GM23338 (cell line): ENCODE data around the gene SGSM1. TPM values are rescaled to one million over a fixed set of nuclear protein-coding genes. Genes with fewer than 3 reads are reported as not detected.

Experiments
- ATAC-seq: fragments of 200-7000 bp; cut with Tn5 transposase; 3 replicates; pipeline ENCODE4 v1.9.1; 2020
- DNase-seq: peaks from one replicate; pipeline ENCODE4 v3.0.0-alpha.2; 2015; ENCODE audit warnings: low spot score
- H2AFZ ChIP-seq: fragments of 200-600 bp; sonication (generic); 2 replicates; pipeline ENCODE4 v1.8.0; 2016; ENCODE audit warnings: antibody characterized with exemption, mild to moderate bottlenecking, moderate library complexity
- H3F3A ChIP-seq: fragments of 200-600 bp; sonication (generic); replicated peaks from 2 replicates; pipeline ENCODE4 v1.8.0; 2017; ENCODE audit warnings: antibody characterized with exemption, mixed run types, low read depth
- H3K27ac ChIP-seq: fragments of 200-600 bp; sonication (generic); 2 replicates; pipeline ENCODE4 v1.6.1; 2016; ENCODE audit warnings: low read depth
- H3K27me3 ChIP-seq: fragments of 200-600 bp; sonication (generic); 2 replicates; pipeline ENCODE4 v1.8.0; 2016; ENCODE audit warnings: mild to moderate bottlenecking, mixed run types, moderate library complexity; ENCODE audit not compliant: insufficient read depth
- H3K36me3 ChIP-seq: fragments of 200-600 bp; sonication (generic); 2 replicates; pipeline ENCODE4 v1.8.0; 2016; ENCODE audit warnings: mild to moderate bottlenecking; ENCODE audit not compliant: insufficient read depth
- H3K4me1 ChIP-seq: fragments of 200-600 bp; sonication (generic); 2 replicates; pipeline ENCODE4 v1.8.0; 2016; ENCODE audit warnings: mild to moderate bottlenecking, moderate library complexity; ENCODE audit not compliant: insufficient read depth
- H3K4me2 ChIP-seq: fragments of 200-600 bp; sonication (generic); 2 replicates; pipeline ENCODE4 v1.7.1; 2017; ENCODE audit warnings: mixed run types
- H3K4me3 ChIP-seq: fragments of 200-600 bp; sonication (generic); 2 replicates; pipeline ENCODE4 v1.6.1; 2016; ENCODE audit warnings: mixed run types
- H3K79me2 ChIP-seq: fragments of 200-600 bp; sonication (generic); replicated peaks from 2 replicates; pipeline ENCODE4 v1.8.0; 2017; ENCODE audit warnings: mild to moderate bottlenecking; ENCODE audit not compliant: insufficient read depth
- H3K9me2 ChIP-seq: fragments of 200-600 bp; sonication (generic); 2 replicates; pipeline ENCODE4 v1.8.0; 2017; ENCODE audit not compliant: insufficient read depth
- H4K20me1 ChIP-seq: fragments of 200-600 bp; sonication (generic); replicated peaks from 2 replicates; pipeline ENCODE4 v1.8.0; 2017; ENCODE audit warnings: mild to moderate bottlenecking; ENCODE audit not compliant: insufficient read depth
- H3K27ac Mint-ChIP-seq: 2 replicates; pipeline ENCODE4 v1.8.0; 2020; ENCODE audit warnings: inconsistent platforms, mild to moderate bottlenecking, moderate library complexity, mixed read lengths
- H3K27me3 Mint-ChIP-seq: 3 replicates; pipeline ENCODE4 v1.8.0; 2022; ENCODE audit warnings: low read depth, mild to moderate bottlenecking, moderate library complexity, mixed read lengths, inconsistent platforms; ENCODE audit not compliant: insufficient read depth, poor library complexity
- H3K36me3 Mint-ChIP-seq: 3 replicates; pipeline ENCODE4 v1.8.0; 2021; ENCODE audit warnings: low read depth, mild to moderate bottlenecking, inconsistent platforms, moderate library complexity, mixed read lengths
- H3K4me1 Mint-ChIP-seq: 3 replicates; pipeline ENCODE4 v1.8.0; 2020; ENCODE audit warnings: mild to moderate bottlenecking, inconsistent platforms, mixed read lengths
- H3K4me3 Mint-ChIP-seq: 3 replicates; pipeline ENCODE4 v1.8.0; 2021; ENCODE audit warnings: moderate library complexity, mild to moderate bottlenecking, inconsistent platforms, mixed read lengths
- H3K9me3 Mint-ChIP-seq: 3 replicates; pipeline ENCODE4 v1.8.0; 2020; ENCODE audit warnings: moderate library complexity, mild to moderate bottlenecking, inconsistent platforms, mixed read lengths
- CREB1 ChIP-seq: fragments of 250-450 bp; sonication (Bioruptor Pico); IDR thresholded peaks from 2 replicates; pipeline ENCODE4 v1.5.0; 2020; ENCODE audit warnings: low read depth, mild to moderate bottlenecking, moderate library complexity
- EZH2 ChIP-seq: fragments of 200-600 bp; sonication (generic); IDR thresholded peaks from one replicate; pipeline ENCODE4 v1.8.0; 2017; ENCODE audit warnings: antibody characterized with exemption, mild to moderate bottlenecking, low read depth; ENCODE audit not compliant: unreplicated experiment
- EZH2phosphoT487 ChIP-seq: fragments of 200-600 bp; sonication (generic); IDR thresholded peaks from one replicate; pipeline ENCODE4 v1.8.1; 2018; ENCODE audit warnings: antibody characterized with exemption; ENCODE audit not compliant: unreplicated experiment
- JUNB ChIP-seq: IDR thresholded peaks from one replicate; pipeline ENCODE4 v1.6.1; 2016; ENCODE audit warnings: antibody characterized with exemption; ENCODE audit not compliant: unreplicated experiment
- NANOG ChIP-seq: IDR thresholded peaks from 2 replicates; pipeline ENCODE4 v1.6.1; 2016; ENCODE audit warnings: antibody characterized with exemption, borderline replicate concordance
- POLR2AphosphoS5 ChIP-seq: IDR thresholded peaks from 2 replicates; pipeline ENCODE4 v1.6.1; 2016; ENCODE audit warnings: antibody characterized with exemption, low read depth
- STAT1 ChIP-seq: IDR thresholded peaks from one replicate; pipeline ENCODE4 v1.6.1; 2016; ENCODE audit warnings: antibody characterized with exemption; ENCODE audit not compliant: unreplicated experiment
- ZNF114 ChIP-seq: fragments of 250-450 bp; sonication (Bioruptor Pico); IDR thresholded peaks from 2 replicates; pipeline ENCODE4 v1.5.0; 2020; ENCODE audit warnings: mild to moderate bottlenecking, moderate library complexity
- ZNF331 ChIP-seq: fragments of 250-450 bp; sonication (Bioruptor Pico); IDR thresholded peaks from 2 replicates; pipeline ENCODE4 v1.5.0; 2020; ENCODE audit warnings: low read depth, mild to moderate bottlenecking, moderate library complexity
- polyA plus RNA-seq: library from polyadenylated mRNA; unstranded; fragments of >200 nt; fragmentation: Nextera tagmentation; extraction: Ambion mirVana; gene quantifications from 2 replicates; pipeline ENCODE4 v1.2.1, GENCODE V29; 2016
- total RNA-seq: library from RNA; depleted of rRNA; stranded (reverse); fragments of >200 nt; shearing (Covaris generic); gene quantifications from 2 replicates; pipeline ENCODE4 v1.2.3, GENCODE V29; 2014
- TF ChIP-seq, protein P1 (sequence below), 2 experiments: fragments of 200-600 bp in 1 of 2; sonication (generic) in 1 of 2; conservative IDR thresholded peaks; 2 replicates each; pipeline versions ENCODE4 v1.5.1 to v1.6.1; 2016 to 2017; ENCODE audit warnings: antibody characterized with exemption in 2 of 2, low read depth in 2 of 2, mild to moderate bottlenecking in 2 of 2, moderate library complexity in 1 of 2
- TF ChIP-seq, protein P2 (sequence below): fragments of 250-450 bp; sonication (Bioruptor Pico); IDR thresholded peaks from 2 replicates; pipeline ENCODE4 v1.5.0; 2020; ENCODE audit warnings: mild to moderate bottlenecking, moderate library complexity
- TF ChIP-seq, protein P3 (sequence below): IDR thresholded peaks from 2 replicates; pipeline ENCODE4 v1.6.1; 2016; ENCODE audit warnings: antibody characterized with exemption
- TF ChIP-seq, protein P4 (sequence below): IDR thresholded peaks from one replicate; pipeline ENCODE4 v1.6.1; 2018; ENCODE audit warnings: antibody characterized with exemption; ENCODE audit not compliant: unreplicated experiment

The SGSM1 gene
- total and polyA plus RNA-seq, 2 experiments from 2014 or later: 4.7 to 5.4 TPM

DNA sequence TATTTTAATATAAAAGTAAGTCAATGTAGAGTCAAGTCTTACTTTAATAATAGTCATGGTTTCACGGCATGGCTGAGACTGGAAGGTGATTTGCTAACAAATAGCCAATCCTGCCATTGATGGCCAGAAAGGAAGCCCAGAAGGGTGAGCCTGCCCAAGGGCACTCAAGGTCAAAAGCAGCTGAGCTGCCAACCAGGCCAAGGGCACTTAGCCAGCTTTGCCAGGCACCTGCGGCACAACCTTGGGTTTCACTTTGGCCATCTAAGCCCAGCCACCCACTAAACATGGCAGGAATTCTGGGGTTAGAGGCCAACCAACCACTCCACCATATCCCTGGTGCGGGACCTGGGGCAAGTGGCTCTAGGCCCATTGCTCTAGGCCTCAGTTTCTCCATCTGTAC lies 136.3 kb downstream of the SGSM1 start:
- Histone ChIP-seq H3F3A (peaks cover 4% of the 10 kb centered on the region; the same call in 1 of the 2 replicates), H3K9me2 (no peaks in the 10 kb centered on the region), H3K27me3 (no peaks in the 10 kb centered on the region), H3K27ac (no peak overlapping the region), H4K20me1 (no peaks in the 10 kb centered on the region), H3K4me1 (peaks cover 7% of the 10 kb centered on the region; the same call in 1 of the 2 replicates), H3K4me2 (no peak overlapping the region), H3K36me3 (no peaks in the 10 kb centered on the region), H3K79me2 (no peaks in the 10 kb centered on the region), H3K4me3 (no peak overlapping the region), H2AFZ (no peak overlapping the region)
- DNase-seq (no peak), ATAC-seq (no peak)
- Mint-ChIP-seq H3K4me3 (no peak overlapping the region), H3K9me3 (no peaks in the 10 kb centered on the region), H3K27me3 (peaks cover 5% of the 10 kb centered on the region), H3K36me3 (no peaks in the 10 kb centered on the region), H3K4me1 (peaks cover 5% of the 10 kb centered on the region; the same call in 2 of the 3 replicates), H3K27ac (no peak overlapping the region)
- TF ChIP-seq, protein P1, sequence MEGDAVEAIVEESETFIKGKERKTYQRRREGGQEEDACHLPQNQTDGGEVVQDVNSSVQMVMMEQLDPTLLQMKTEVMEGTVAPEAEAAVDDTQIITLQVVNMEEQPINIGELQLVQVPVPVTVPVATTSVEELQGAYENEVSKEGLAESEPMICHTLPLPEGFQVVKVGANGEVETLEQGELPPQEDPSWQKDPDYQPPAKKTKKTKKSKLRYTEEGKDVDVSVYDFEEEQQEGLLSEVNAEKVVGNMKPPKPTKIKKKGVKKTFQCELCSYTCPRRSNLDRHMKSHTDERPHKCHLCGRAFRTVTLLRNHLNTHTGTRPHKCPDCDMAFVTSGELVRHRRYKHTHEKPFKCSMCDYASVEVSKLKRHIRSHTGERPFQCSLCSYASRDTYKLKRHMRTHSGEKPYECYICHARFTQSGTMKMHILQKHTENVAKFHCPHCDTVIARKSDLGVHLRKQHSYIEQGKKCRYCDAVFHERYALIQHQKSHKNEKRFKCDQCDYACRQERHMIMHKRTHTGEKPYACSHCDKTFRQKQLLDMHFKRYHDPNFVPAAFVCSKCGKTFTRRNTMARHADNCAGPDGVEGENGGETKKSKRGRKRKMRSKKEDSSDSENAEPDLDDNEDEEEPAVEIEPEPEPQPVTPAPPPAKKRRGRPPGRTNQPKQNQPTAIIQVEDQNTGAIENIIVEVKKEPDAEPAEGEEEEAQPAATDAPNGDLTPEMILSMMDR (conservative IDR thresholded peaks at IDR 0.05; ENCODE audit: low read depth in 2 of 2): no peak
- TF ChIP-seq NANOG: no peak
- no peak for TF ChIP-seq EZH2
- TF ChIP-seq CREB1 (CRISPR knock-in tag): no peak
- TF ChIP-seq, protein P2, sequence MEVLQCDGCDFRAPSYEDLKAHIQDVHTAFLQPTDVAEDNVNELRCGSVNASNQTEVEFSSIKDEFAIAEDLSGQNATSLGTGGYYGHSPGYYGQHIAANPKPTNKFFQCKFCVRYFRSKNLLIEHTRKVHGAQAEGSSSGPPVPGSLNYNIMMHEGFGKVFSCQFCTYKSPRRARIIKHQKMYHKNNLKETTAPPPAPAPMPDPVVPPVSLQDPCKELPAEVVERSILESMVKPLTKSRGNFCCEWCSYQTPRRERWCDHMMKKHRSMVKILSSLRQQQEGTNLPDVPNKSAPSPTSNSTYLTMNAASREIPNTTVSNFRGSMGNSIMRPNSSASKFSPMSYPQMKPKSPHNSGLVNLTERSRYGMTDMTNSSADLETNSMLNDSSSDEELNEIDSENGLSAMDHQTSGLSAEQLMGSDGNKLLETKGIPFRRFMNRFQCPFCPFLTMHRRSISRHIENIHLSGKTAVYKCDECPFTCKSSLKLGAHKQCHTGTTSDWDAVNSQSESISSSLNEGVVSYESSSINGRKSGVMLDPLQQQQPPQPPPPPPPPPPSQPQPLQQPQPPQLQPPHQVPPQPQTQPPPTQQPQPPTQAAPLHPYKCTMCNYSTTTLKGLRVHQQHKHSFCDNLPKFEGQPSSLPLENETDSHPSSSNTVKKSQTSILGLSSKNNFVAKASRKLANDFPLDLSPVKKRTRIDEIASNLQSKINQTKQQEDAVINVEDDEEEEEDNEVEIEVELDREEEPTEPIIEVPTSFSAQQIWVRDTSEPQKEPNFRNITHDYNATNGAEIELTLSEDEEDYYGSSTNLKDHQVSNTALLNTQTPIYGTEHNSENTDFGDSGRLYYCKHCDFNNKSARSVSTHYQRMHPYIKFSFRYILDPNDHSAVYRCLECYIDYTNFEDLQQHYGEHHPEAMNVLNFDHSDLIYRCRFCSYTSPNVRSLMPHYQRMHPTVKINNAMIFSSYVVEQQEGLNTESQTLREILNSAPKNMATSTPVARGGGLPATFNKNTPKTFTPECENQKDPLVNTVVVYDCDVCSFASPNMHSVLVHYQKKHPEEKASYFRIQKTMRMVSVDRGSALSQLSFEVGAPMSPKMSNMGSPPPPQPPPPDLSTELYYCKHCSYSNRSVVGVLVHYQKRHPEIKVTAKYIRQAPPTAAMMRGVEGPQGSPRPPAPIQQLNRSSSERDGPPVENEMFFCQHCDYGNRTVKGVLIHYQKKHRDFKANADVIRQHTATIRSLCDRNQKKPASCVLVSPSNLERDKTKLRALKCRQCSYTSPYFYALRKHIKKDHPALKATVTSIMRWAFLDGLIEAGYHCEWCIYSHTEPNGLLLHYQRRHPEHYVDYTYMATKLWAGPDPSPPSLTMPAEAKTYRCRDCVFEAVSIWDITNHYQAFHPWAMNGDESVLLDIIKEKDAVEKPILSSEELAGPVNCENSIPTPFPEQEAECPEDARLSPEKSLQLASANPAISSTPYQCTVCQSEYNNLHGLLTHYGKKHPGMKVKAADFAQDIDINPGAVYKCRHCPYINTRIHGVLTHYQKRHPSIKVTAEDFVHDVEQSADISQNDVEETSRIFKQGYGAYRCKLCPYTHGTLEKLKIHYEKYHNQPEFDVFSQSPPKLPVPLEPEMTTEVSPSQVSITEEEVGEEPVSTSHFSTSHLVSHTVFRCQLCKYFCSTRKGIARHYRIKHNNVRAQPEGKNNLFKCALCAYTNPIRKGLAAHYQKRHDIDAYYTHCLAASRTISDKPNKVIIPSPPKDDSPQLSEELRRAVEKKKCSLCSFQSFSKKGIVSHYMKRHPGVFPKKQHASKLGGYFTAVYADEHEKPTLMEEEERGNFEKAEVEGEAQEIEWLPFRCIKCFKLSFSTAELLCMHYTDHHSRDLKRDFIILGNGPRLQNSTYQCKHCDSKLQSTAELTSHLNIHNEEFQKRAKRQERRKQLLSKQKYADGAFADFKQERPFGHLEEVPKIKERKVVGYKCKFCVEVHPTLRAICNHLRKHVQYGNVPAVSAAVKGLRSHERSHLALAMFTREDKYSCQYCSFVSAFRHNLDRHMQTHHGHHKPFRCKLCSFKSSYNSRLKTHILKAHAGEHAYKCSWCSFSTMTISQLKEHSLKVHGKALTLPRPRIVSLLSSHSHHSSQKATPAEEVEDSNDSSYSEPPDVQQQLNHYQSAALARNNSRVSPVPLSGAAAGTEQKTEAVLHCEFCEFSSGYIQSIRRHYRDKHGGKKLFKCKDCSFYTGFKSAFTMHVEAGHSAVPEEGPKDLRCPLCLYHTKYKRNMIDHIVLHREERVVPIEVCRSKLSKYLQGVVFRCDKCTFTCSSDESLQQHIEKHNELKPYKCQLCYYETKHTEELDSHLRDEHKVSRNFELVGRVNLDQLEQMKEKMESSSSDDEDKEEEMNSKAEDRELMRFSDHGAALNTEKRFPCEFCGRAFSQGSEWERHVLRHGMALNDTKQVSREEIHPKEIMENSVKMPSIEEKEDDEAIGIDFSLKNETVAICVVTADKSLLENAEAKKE (CRISPR knock-in tag): no peak
- no peak for TF ChIP-seq POLR2AphosphoS5
- TF ChIP-seq ZNF331 (CRISPR knock-in tag): no peak
- no peak for TF ChIP-seq STAT1
- TF ChIP-seq JUNB: no peak
- TF ChIP-seq, protein P3, sequence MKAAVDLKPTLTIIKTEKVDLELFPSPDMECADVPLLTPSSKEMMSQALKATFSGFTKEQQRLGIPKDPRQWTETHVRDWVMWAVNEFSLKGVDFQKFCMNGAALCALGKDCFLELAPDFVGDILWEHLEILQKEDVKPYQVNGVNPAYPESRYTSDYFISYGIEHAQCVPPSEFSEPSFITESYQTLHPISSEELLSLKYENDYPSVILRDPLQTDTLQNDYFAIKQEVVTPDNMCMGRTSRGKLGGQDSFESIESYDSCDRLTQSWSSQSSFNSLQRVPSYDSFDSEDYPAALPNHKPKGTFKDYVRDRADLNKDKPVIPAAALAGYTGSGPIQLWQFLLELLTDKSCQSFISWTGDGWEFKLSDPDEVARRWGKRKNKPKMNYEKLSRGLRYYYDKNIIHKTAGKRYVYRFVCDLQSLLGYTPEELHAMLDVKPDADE: no peak
- TF ChIP-seq, protein P4, sequence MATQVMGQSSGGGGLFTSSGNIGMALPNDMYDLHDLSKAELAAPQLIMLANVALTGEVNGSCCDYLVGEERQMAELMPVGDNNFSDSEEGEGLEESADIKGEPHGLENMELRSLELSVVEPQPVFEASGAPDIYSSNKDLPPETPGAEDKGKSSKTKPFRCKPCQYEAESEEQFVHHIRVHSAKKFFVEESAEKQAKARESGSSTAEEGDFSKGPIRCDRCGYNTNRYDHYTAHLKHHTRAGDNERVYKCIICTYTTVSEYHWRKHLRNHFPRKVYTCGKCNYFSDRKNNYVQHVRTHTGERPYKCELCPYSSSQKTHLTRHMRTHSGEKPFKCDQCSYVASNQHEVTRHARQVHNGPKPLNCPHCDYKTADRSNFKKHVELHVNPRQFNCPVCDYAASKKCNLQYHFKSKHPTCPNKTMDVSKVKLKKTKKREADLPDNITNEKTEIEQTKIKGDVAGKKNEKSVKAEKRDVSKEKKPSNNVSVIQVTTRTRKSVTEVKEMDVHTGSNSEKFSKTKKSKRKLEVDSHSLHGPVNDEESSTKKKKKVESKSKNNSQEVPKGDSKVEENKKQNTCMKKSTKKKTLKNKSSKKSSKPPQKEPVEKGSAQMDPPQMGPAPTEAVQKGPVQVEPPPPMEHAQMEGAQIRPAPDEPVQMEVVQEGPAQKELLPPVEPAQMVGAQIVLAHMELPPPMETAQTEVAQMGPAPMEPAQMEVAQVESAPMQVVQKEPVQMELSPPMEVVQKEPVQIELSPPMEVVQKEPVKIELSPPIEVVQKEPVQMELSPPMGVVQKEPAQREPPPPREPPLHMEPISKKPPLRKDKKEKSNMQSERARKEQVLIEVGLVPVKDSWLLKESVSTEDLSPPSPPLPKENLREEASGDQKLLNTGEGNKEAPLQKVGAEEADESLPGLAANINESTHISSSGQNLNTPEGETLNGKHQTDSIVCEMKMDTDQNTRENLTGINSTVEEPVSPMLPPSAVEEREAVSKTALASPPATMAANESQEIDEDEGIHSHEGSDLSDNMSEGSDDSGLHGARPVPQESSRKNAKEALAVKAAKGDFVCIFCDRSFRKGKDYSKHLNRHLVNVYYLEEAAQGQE: no peak
- TF ChIP-seq EZH2phosphoT487: no peak
- no peak for TF ChIP-seq ZNF114 (CRISPR knock-in tag)
